Central memory CD8-positive, alpha-beta T cell (primary cell): ENCODE data around the gene MORN1.

Experiments
- ATAC-seq: fragments of 150-1000 bp; cut with Tn5 transposase; replicated peaks from 2 replicates; pipeline ENCODE4 v1.10.0; 2022; ENCODE audit warnings: mild to moderate bottlenecking, moderate FRiP score, moderate number of reproducible peaks; ENCODE audit not compliant: poor library complexity, severe bottlenecking; ENCODE audit errors: extremely low read depth
- DNase-seq, 2 donors: peaks; one replicate each; pipeline ENCODE4 v3.0.0; 2021; ENCODE audit warnings: low spot score in 2 of 2
- H3K27ac Mint-ChIP-seq: one replicate; pipeline ENCODE4 v1.8.0; 2022; ENCODE audit warnings: low read depth, mild to moderate bottlenecking, moderate library complexity, mixed read lengths
- H3K27me3 Mint-ChIP-seq: one replicate; pipeline ENCODE4 v1.8.0; 2022; ENCODE audit warnings: mixed read lengths
- H3K36me3 Mint-ChIP-seq: one replicate; pipeline ENCODE4 v1.8.0; 2022; ENCODE audit warnings: mild to moderate bottlenecking, moderate library complexity, mixed read lengths; ENCODE audit not compliant: insufficient read depth
- H3K4me1 Mint-ChIP-seq: one replicate; pipeline ENCODE4 v1.8.0; 2022; ENCODE audit warnings: mixed read lengths
- H3K4me3 Mint-ChIP-seq: one replicate; pipeline ENCODE4 v1.8.0; 2022; ENCODE audit warnings: mild to moderate bottlenecking, moderate library complexity, mixed read lengths
- H3K9me3 Mint-ChIP-seq: one replicate; pipeline ENCODE4 v1.8.0; 2022; ENCODE audit warnings: mixed read lengths

The MORN1 gene

GRCh38 chr1:2417083-2417832 is 25.9 kb upstream of the MORN1 start:
- Mint-ChIP-seq H3K27me3 (no peaks in the 10 kb centered on the region), H3K4me3 (peak overlapping the region; percentile 80), H3K4me1 (peaks cover 37% of the 10 kb centered on the region), H3K27ac (peak overlapping the region; percentile 89), H3K9me3 (no peaks in the 10 kb centered on the region), H3K36me3 (peaks cover 6% of the 10 kb centered on the region)
- no peak for DNase-seq
- no peak for ATAC-seq

GRCh38 chr1:2416403-2416802 is 25.0 kb upstream of the MORN1 start:
- ATAC-seq (no peak), DNase-seq (no peak)
- peak overlapping the region; percentile 80 for H3K4me3 Mint-ChIP-seq
- H3K4me1 Mint-ChIP-seq = peaks cover 42% of the 10 kb centered on the region
- no peaks in the 10 kb centered on the region for H3K9me3 Mint-ChIP-seq
- H3K27me3 Mint-ChIP-seq = no peaks in the 10 kb centered on the region
- H3K36me3 Mint-ChIP-seq = peaks cover 6% of the 10 kb centered on the region
- H3K27ac Mint-ChIP-seq = peak overlapping the region; percentile 89

DNA sequence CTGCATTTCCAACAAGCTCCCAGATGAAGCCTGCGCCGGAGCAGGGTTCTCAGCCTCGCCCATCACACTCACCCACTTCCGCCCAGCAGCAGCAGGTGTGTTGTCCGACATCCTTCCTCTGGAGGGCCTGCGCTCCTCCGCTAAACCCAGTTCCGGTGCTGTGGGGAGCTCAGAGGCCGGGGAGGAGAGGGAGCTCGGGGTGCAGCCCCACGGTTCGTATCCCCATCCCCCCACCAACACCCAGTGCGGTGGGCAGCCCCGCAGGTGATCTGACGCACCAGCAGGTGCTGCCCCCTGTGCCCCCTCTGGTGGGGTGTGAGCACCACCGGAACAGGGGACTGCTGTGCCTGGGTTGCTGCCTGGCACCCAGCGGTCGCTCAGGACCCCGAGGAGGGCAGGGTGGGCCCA is 24.5 kb upstream of the MORN1 start:
- H3K4me3 Mint-ChIP-seq = peak overlapping the region; percentile 80
- DNase-seq = no peak
- ATAC-seq = peak; percentile 4
- H3K27ac Mint-ChIP-seq = peak overlapping the region; percentile 89
- peaks cover 7% of the 10 kb centered on the region for H3K36me3 Mint-ChIP-seq
- peaks cover 42% of the 10 kb centered on the region for H3K4me1 Mint-ChIP-seq
- no peaks in the 10 kb centered on the region for H3K9me3 Mint-ChIP-seq
- H3K27me3 Mint-ChIP-seq = no peaks in the 10 kb centered on the region

DNA sequence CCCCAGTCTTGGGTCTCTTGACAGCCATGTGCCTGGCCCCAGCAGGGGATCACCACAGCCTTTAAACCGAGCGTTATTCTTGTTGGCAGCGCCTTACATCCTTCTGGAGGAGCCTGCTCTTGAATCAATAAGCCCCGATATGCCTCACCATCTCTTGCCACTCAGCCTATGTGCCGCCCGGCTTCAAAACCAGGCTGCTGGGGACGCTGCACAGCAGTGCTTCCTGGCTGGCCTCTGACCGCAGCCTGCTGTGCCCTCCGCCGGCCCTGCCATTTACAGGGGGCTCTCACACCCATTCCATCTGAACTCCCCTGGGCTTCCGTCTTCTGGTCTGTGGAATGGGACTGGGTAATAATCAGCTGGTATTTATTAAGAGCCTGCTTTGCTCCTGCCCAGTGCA is 24.0 kb upstream of the MORN1 start:
- Mint-ChIP-seq H3K4me1 (peaks cover 42% of the 10 kb centered on the region), H3K27me3 (no peaks in the 10 kb centered on the region), H3K27ac (peak overlapping the region; percentile 89), H3K9me3 (no peaks in the 10 kb centered on the region), H3K4me3 (peak overlapping the region; percentile 80), H3K36me3 (peaks cover 7% of the 10 kb centered on the region)
- DNase-seq (no peak), ATAC-seq (no peak)

- no peaks in the 10 kb centered on the region for H3K27me3 Mint-ChIP-seq
These were observed 23.1 kb upstream of the MORN1 start for GRCh38 chr1:2414297-2414958.

DNA sequence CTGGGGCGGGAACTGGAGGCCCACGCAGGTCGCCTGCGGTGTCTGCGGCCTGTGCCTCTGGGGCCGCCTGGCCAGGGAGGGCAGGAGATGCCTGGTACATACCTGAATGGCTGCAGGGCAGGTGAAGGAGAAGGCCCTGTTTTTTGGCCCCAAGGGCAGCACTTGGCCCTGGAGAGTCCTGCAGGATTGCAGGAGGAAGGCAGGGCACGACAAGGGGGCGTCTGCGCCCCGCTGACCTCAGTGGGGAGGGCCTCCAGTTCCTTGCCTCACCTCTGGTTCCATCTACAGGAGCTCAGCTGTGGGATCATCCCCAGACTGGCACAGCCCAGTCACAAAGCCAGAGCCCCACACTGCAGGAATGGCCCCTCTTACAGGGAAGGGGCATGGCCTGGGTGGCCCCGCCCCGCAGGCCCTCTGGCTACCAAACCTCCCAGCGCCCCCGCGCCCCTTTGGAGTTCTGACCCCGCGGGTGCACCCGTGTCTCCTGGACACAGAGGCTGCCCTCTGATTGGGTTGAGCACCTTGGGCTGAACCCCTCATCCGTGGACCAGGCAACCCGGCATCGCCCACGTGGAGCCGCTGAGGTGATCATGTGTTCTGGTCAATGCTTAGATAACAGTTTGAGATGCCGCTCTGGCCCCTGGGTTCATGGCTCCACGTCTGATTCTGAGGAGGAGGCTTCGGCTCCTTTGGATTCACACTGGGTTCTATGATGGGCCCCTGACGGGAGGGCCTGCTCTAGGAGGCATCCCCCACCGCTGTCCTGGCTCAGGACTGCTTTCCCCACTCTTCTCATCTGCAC is 22.3 kb upstream of the MORN1 start:
- DNase-seq (no peak), ATAC-seq (no peak)
- Mint-ChIP-seq H3K9me3 (no peaks in the 10 kb centered on the region), H3K27ac (peak overlapping the region; percentile 93), H3K27me3 (no peaks in the 10 kb centered on the region), H3K36me3 (peaks cover 12% of the 10 kb centered on the region), H3K4me3 (peak overlapping the region; percentile 80), H3K4me1 (peaks cover 36% of the 10 kb centered on the region)

More at GRCh38 chr1:2414297-2414958, 23.1 kb upstream of the MORN1 start:
- H3K9me3 Mint-ChIP-seq = no peaks in the 10 kb centered on the region
- peaks cover 9% of the 10 kb centered on the region for H3K36me3 Mint-ChIP-seq
- H3K4me3 Mint-ChIP-seq = peak overlapping the region; percentile 80
- ATAC-seq = peak; percentile 26
- H3K4me1 Mint-ChIP-seq = peaks cover 42% of the 10 kb centered on the region
- peak; percentile 71 to 73 for DNase-seq
- H3K27ac Mint-ChIP-seq = peak overlapping the region; percentile 93

DNA sequence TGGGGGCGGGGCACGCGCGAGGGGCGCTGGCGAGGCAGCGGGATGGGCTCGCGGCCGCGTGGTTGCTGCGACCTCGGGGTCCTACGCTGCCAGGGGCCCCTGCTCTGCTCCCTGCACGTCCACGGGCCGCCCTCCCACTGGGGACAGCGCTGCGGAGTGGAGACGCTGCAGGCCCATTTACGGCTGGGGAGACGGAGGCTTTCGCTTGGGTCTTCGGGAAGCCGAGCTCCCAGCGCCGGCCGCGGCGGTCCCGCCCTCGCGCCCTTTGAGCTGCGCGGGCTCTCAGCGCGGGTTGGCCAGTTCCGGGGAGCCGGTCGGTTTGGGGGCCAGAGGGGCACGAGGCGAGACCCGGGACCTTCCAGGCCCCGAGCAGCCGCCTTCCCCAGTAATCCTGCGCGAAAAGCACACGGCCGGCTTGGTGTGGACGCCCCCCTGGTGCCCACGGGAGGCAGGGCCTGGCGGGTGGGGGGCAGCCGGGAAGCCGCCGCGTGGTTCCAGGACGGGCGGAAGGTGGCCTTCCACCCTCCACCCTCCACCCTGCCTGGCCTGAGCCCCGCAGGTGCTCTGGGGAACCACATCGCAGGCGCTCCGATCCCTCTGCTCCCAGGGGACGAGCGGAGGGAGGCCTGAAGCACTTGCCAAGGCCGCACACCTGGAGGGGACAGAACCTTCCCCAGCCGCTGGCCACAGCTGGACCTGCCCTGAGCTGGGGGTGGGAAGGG is 21.6 kb upstream of the MORN1 start:
- Mint-ChIP-seq H3K9me3 (no peaks in the 10 kb centered on the region), H3K27ac (no peak overlapping the region), H3K4me1 (peaks cover 32% of the 10 kb centered on the region), H3K36me3 (peaks cover 12% of the 10 kb centered on the region), H3K27me3 (no peaks in the 10 kb centered on the region), H3K4me3 (peak overlapping the region; percentile 80)
- DNase-seq (no peak), ATAC-seq (peak; percentile 24)

DNA sequence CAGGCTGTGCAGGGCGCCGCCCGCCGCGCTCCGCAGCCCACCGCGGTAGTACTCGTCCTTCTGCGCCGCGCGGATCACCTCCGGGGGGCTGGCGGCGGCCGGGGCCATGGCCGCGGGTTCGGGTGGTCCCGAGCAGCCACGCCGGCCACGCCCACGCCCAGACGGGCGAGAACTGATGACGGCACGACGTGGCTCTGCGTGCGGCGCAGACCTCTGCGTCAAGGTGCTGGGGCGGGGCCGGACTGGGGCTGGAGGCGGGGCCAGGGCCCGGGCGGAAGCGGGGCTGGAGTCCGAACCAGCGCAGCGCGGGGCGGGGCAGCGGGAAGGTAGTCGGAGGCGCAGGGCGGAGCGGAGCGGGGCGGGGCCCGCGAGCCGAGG is 21.0 kb upstream of the MORN1 start, which contains the start of gene PEX10:
TSS of gene PEX10 (minus strand) at position 170 of the 378 bp plus-strand sequence. CDS start at position 108, 62 bp downstream.
- Mint-ChIP-seq H3K36me3 (peaks cover 12% of the 10 kb centered on the region), H3K27me3 (no peaks in the 10 kb centered on the region), H3K9me3 (no peaks in the 10 kb centered on the region), H3K4me1 (peaks cover 32% of the 10 kb centered on the region), H3K27ac (peak within 1 kb of the TSS; percentile 29), H3K4me3 (peak within 1 kb of the TSS; percentile 80)
- ATAC-seq = peak; percentile 86
- DNase-seq = peak; percentile 98

- DNase-seq (peak; percentile 26 to 31), ATAC-seq (peak; percentile 9)
- Mint-ChIP-seq H3K4me1 (peaks cover 29% of the 10 kb centered on the region), H3K36me3 (peaks cover 12% of the 10 kb centered on the region), H3K27me3 (no peaks in the 10 kb centered on the region), H3K27ac (peak overlapping the region; percentile 29), H3K9me3 (no peaks in the 10 kb centered on the region), H3K4me3 (peak overlapping the region; percentile 80)
These were observed 20.5 kb upstream of the MORN1 start for GRCh38 chr1:2411801-2412394.

DNA sequence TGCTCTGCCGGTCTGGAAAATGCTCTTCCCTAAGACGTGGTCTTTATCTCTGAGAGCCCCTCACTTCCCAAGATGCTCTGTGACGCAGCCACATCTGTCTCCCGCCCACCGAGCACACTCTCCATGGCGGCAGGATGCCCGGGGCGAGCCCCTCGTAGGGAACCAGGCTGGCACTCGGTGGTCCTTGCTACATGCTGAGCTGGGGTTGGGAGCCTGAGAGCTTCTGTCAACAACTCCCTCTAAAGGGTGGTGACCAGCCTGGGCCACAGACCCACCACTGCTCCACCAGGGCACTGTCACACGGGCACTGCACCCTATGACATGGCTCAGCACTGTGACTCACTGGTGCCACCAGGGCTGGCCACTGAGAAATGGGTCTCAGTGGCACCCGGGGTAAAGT is 18.4 kb upstream of the MORN1 start:
- Mint-ChIP-seq H3K4me3 (no peak overlapping the region), H3K4me1 (peaks cover 14% of the 10 kb centered on the region), H3K36me3 (peaks cover 14% of the 10 kb centered on the region), H3K27me3 (no peaks in the 10 kb centered on the region), H3K27ac (no peak overlapping the region), H3K9me3 (no peaks in the 10 kb centered on the region)
- ATAC-seq (no peak), DNase-seq (no peak)

DNA sequence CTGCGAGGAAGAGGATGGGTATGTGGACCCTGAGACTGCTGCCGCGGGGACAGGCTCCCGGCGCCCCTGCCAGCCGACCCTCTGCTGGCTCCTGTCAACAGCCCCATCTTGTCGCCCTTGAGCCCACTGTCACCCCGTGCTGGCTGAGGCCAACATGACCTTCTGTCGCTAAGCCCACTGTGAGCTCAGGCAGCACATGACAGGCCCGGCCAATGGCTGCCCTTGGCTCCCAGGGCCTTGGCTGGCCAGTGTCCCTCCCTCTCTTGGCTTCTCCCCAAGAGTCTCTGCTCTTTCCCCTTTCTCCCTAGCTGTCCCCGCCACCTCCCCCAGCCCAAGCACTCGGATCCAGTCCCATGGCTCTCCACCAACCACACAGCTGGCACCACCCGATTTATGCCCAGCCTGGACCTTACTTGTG is 17.5 kb upstream of the MORN1 start:
- Mint-ChIP-seq H3K27ac (no peak overlapping the region), H3K9me3 (no peaks in the 10 kb centered on the region), H3K4me3 (no peak overlapping the region), H3K4me1 (peaks cover 5% of the 10 kb centered on the region), H3K36me3 (peaks cover 16% of the 10 kb centered on the region), H3K27me3 (no peaks in the 10 kb centered on the region)
- DNase-seq (no peak), ATAC-seq (no peak)

DNA sequence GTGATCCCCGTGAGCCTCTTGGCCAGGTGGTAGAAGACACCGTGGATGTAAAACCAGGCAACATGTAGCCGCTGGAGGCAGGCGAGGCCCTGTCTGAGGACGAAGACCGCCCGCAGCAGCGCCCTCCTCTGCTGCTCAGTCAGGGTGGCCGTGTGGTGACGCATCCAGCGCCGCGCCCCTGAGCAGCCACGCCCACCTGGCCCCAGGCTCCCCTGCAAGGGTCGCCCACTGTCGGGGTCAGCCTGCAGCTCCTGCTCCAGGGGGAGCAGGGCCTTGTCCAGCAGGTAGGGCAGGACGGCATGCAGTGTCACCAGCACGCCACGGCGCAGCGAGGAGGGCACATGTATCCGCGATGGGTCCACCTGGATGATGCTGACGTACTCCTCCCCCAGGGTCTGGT is 17.1 kb upstream of the MORN1 start:
- H3K9me3 Mint-ChIP-seq = no peaks in the 10 kb centered on the region
- H3K27me3 Mint-ChIP-seq = no peaks in the 10 kb centered on the region
- H3K36me3 Mint-ChIP-seq = peaks cover 19% of the 10 kb centered on the region
- peaks cover 5% of the 10 kb centered on the region for H3K4me1 Mint-ChIP-seq
- no peak overlapping the region for H3K4me3 Mint-ChIP-seq
- DNase-seq (no peak), ATAC-seq (no peak)
- H3K27ac Mint-ChIP-seq = no peak overlapping the region
